Middle frontal gyrus (tissue), 1 donor: ENCODE results near the gene MSMO1.
"Not testable (repeated sequence)": the region's sequence is repeated elsewhere in the genome, so short reads cannot be mapped to it uniquely, and the experiment has no call there.

Experiments used
- DNase-seq: peaks from one replicate; pipeline ENCODE4 v3.0.0-alpha.2; 2015; ENCODE audit warnings: low spot score; ENCODE audit errors: extremely low spot score

The MSMO1 gene

GRCh38 chr4:165324236-165324917, 3.1 kb upstream of the MSMO1 start:
- no peak for DNase-seq

GRCh38 chr4:165324918-165325304, 2.6 kb upstream of the MSMO1 start:
- no peak for DNase-seq

GRCh38 chr4:165325732-165326512, 1.5 kb upstream of the MSMO1 start:
- no peak for DNase-seq

- no peak for DNase-seq
Observed at GRCh38 chr4:165326831-165327210, 648 bp upstream of the MSMO1 start.

GRCh38 chr4:165328101-165328425, 594 bp downstream of the MSMO1 start:
- no peak for DNase-seq

- no peak for DNase-seq
Observed at GRCh38 chr4:165328708-165329107, 1.2 kb downstream of the MSMO1 start.

- DNase-seq, result no peak
Observed at GRCh38 chr4:165330071-165330470, 2.6 kb downstream of the MSMO1 start.

GRCh38 chr4:165330666-165331065, 3.2 kb downstream of the MSMO1 start:
- no peak for DNase-seq

- DNase-seq, result no peak
Observed at GRCh38 chr4:165331359-165331758, 3.9 kb downstream of the MSMO1 start.

- DNase-seq, result no peak
Observed at GRCh38 chr4:165331823-165332222, 4.4 kb downstream of the MSMO1 start.

- DNase-seq, result no peak
Observed at GRCh38 chr4:165332502-165332901, 5.0 kb downstream of the MSMO1 start.

GRCh38 chr4:165335163-165335703, 7.8 kb downstream of the MSMO1 start:
- DNase-seq, result no peak

- no peak for DNase-seq
Observed at GRCh38 chr4:165336743-165337142, 9.3 kb downstream of the MSMO1 start.

GRCh38 chr4:165342340-165342739, 14.9 kb downstream of the MSMO1 start:
- not testable (repeated sequence) for DNase-seq

GRCh38 chr4:165343353-165344191, 16.1 kb downstream of the MSMO1 start:
- DNase-seq, result no peak

GRCh38 chr4:165345666-165346417, 18.4 kb downstream of the MSMO1 start:
- no peak for DNase-seq

GRCh38 chr4:165347647-165348569, 20.4 kb downstream of the MSMO1 start:
- DNase-seq, result no peak

- no peak for DNase-seq
Observed at GRCh38 chr4:165351359-165352130, 24.1 kb downstream of the MSMO1 start.

GRCh38 chr4:165355900-165356300, 28.4 kb downstream of the MSMO1 start:
- DNase-seq, result no peak
